ENCODE results near the gene MRPS18A.
A peak's percentile ranks its signal among the peaks of the same experiment; 100 is the strongest.
"Not testable (repeated sequence)": the region's sequence is repeated elsewhere in the genome, so short reads cannot be mapped to it uniquely, and the experiment has no call there.

Gene MRPS18A

DNA sequence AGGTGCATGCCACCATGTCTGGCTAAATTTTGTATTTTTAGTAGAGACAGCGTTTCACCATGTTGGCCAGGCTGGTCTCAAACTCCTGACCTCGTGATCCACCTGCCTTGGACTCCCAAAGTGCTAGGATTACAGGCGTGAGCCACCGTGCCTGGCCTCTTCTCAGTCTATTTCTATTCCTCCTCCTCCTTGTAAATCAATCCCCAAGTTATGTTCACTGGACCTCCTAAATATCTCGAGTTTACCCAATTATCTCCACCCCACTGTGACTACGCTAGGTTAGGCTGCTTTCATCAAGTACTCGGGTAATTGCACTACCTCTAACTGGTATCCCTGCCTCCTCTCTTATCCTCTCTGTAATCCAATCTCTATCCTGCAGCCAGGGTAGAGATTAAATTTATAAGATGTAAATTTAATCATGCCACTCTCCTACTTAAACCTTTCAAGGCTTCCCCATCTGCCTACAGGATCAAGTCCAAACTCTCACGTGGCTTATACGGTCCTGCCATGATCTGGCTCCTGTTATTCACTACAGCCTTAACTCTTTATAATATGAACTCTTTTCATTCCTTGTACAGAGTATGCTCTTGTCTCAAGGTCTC is 52.8 kb downstream of the MRPS18A start:
- Histone ChIP-seq H3K4me3 (ENCODE audit: low read length, poor library complexity, severe bottlenecking) (peak overlapping the region; percentile 93), H3K9ac (ENCODE audit: low read depth, low read length, poor library complexity, severe bottlenecking) (peak overlapping the region; percentile 94)
- TF ChIP-seq, protein P1, sequence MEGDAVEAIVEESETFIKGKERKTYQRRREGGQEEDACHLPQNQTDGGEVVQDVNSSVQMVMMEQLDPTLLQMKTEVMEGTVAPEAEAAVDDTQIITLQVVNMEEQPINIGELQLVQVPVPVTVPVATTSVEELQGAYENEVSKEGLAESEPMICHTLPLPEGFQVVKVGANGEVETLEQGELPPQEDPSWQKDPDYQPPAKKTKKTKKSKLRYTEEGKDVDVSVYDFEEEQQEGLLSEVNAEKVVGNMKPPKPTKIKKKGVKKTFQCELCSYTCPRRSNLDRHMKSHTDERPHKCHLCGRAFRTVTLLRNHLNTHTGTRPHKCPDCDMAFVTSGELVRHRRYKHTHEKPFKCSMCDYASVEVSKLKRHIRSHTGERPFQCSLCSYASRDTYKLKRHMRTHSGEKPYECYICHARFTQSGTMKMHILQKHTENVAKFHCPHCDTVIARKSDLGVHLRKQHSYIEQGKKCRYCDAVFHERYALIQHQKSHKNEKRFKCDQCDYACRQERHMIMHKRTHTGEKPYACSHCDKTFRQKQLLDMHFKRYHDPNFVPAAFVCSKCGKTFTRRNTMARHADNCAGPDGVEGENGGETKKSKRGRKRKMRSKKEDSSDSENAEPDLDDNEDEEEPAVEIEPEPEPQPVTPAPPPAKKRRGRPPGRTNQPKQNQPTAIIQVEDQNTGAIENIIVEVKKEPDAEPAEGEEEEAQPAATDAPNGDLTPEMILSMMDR (conservative IDR thresholded peaks at IDR 0.05; ENCODE audit: low read length) = no peak
- TF ChIP-seq EZH2phosphoT487 (IDR thresholded peaks at IDR 0.05; ENCODE audit: borderline replicate concordance) = no peak

DNA sequence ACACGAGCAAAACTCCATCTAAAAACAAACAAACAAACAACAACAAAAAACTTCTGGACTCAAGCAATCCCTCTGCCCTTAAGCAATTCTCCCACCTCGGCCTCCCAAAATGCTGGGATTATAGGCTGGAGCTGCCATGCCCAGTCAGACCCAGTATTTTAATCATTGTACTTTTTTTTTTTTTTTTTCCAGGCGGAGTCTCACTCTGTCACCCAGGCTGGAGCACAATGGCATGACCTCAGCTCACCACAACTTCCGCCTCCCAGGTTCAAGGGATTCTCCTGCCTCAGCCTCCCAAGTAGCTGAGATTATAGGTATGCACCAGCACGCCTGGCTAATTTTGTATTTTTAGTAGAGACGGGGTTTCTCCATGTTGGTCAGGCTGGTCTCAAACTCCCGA is 54.6 kb downstream of the MRPS18A start:
- not testable (repeated sequence) for H3K9me3 ChIP-seq (ENCODE audit: insufficient read depth, low read depth, low read length); H3K27me3 ChIP-seq (ENCODE audit: insufficient read depth, low read length, poor library complexity, severe bottlenecking); H3K9me2 ChIP-seq (replicated peaks; ENCODE audit: low read depth, low read length); H3K4me2 ChIP-seq (ENCODE audit: low read depth, low read length, poor library complexity, severe bottlenecking); H3K9ac ChIP-seq (ENCODE audit: low read depth, low read length, poor library complexity, severe bottlenecking); H3K36me3 ChIP-seq (ENCODE audit: insufficient read depth, low read length); H3F3A ChIP-seq (ENCODE audit: low read depth); H2AFZ ChIP-seq (ENCODE audit: low read length); H4K20me1 ChIP-seq (ENCODE audit: insufficient read depth, low read length, poor library complexity, severe bottlenecking); H3K4me3 ChIP-seq (ENCODE audit: low read length, poor library complexity, severe bottlenecking)
- peaks cover 38% of the 10 kb centered on the region for H3K79me2 ChIP-seq (ENCODE audit: insufficient read depth, low read length)
- H3K4me1 ChIP-seq (ENCODE audit: insufficient read depth, low read length, poor library complexity, severe bottlenecking) = peaks cover 32% of the 10 kb centered on the region

More for the DNA sequence above, 52.8 kb downstream of the MRPS18A start:
- Histone ChIP-seq H3K9me3 (ENCODE audit: insufficient read depth, low read depth, low read length) (no peaks in the 10 kb centered on the region), H4K20me1 (ENCODE audit: insufficient read depth, low read length, poor library complexity, severe bottlenecking) (peaks cover 22% of the 10 kb centered on the region), H3F3A (ENCODE audit: low read depth) (no peaks in the 10 kb centered on the region), H3K4me2 (ENCODE audit: low read depth, low read length, poor library complexity, severe bottlenecking) (peak overlapping the region; percentile 92), H3K79me2 (ENCODE audit: insufficient read depth, low read length) (peaks cover 48% of the 10 kb centered on the region), H2AFZ (ENCODE audit: low read length) (peak overlapping the region; percentile 76; the same call in 1 of the 2 replicates), H3K4me1 (ENCODE audit: insufficient read depth, low read length, poor library complexity, severe bottlenecking) (peaks cover 40% of the 10 kb centered on the region), H3K27me3 (ENCODE audit: insufficient read depth, low read length, poor library complexity, severe bottlenecking) (no peaks in the 10 kb centered on the region), H3K36me3 (ENCODE audit: insufficient read depth, low read length) (peaks cover under 1% of the 10 kb centered on the region; the same call in 1 of the 2 replicates), H3K9me2 (replicated peaks; ENCODE audit: low read depth, low read length) (no peaks in the 10 kb centered on the region)

DNA sequence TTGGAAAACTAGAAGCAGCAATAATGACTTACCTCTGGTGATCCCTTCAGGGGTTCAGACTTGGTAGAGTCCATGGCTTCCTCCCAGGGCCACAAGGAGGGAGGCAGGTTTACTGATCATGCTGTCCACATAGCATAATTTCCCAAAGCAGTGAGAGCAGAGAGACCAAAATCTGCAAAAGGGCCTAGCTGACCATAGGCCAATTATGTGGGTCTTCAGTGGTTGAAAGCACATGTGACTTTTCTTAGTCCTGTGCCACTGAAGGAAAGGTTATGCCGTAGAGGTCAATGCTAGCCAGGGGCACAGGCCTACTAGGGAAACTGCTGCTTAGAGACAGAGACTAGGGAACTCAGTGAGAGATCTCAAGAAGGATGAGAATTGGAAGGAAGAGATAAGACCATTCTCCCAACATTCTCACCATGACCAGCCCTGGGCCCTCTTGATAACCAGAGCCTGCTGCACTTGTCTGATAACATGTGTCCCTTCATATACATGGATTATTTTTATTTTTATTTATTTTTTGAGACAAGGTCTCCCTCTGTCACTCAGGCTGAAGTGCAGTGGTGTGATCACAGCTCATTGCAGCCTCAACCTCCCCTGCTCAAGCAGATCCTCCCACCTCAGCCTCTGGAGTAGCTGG is 56.5 kb downstream of the MRPS18A start:
- peak overlapping the region; percentile 87 for H3K4me2 ChIP-seq (ENCODE audit: low read depth, low read length, poor library complexity, severe bottlenecking)
- H3F3A ChIP-seq (ENCODE audit: low read depth) = no peaks in the 10 kb centered on the region
- peaks cover 35% of the 10 kb centered on the region for H3K4me1 ChIP-seq (ENCODE audit: insufficient read depth, low read length, poor library complexity, severe bottlenecking)
- no peaks in the 10 kb centered on the region for H3K9me3 ChIP-seq (ENCODE audit: insufficient read depth, low read depth, low read length)
- H4K20me1 ChIP-seq (ENCODE audit: insufficient read depth, low read length, poor library complexity, severe bottlenecking) = peaks cover 11% of the 10 kb centered on the region
- H3K27me3 ChIP-seq (ENCODE audit: insufficient read depth, low read length, poor library complexity, severe bottlenecking) = no peaks in the 10 kb centered on the region
- H3K36me3 ChIP-seq (ENCODE audit: insufficient read depth, low read length) = no peaks in the 10 kb centered on the region
- H2AFZ ChIP-seq (ENCODE audit: low read length) = no peak overlapping the region; the same call in 1 of the 2 replicates
- no peak overlapping the region for H3K4me3 ChIP-seq (ENCODE audit: low read length, poor library complexity, severe bottlenecking)
- peak overlapping the region; percentile 100 for H3K9ac ChIP-seq (ENCODE audit: low read depth, low read length, poor library complexity, severe bottlenecking)
- TF ChIP-seq, protein P1 (conservative IDR thresholded peaks at IDR 0.05; ENCODE audit: low read length) = no peak
- TF ChIP-seq EZH2phosphoT487 (IDR thresholded peaks at IDR 0.05; ENCODE audit: borderline replicate concordance) = no peak
- peaks cover 38% of the 10 kb centered on the region for H3K79me2 ChIP-seq (ENCODE audit: insufficient read depth, low read length)
- no peaks in the 10 kb centered on the region for H3K9me2 ChIP-seq (replicated peaks; ENCODE audit: low read depth, low read length)

Measured in Loucy (cell line).